Liver (tissue), 3 donors: ENCODE results near the gene SIM2.

Source experiments
- EGR1 ChIP-seq, 2 donors: IDR thresholded peaks; 2 replicates each; pipeline ENCODE4 v1.6.1; 2016 to 2018; ENCODE audit warnings: antibody characterized with exemption in 2 of 2, low read depth in 2 of 2
- FOXA1 ChIP-seq: IDR thresholded peaks from 2 replicates; pipeline ENCODE4 v1.6.1; 2016; ENCODE audit warnings: antibody characterized with exemption
- GABPA ChIP-seq, 2 donors: IDR thresholded peaks in 1 of 2; conservative IDR thresholded peaks in 1 of 2; 2 replicates each; pipeline ENCODE4 v1.6.1; 2016; ENCODE audit warnings: antibody characterized with exemption in 2 of 2, mild to moderate bottlenecking in 1 of 2, moderate library complexity in 1 of 2
- RAD21 ChIP-seq, 2 donors: IDR thresholded peaks; 2 replicates each; pipeline ENCODE4 v1.6.1; 2016; ENCODE audit warnings: antibody characterized with exemption in 2 of 2, mild to moderate bottlenecking in 2 of 2
- RXRA ChIP-seq, 2 donors: IDR thresholded peaks; 2 replicates each; pipeline ENCODE4 v1.6.1; 2017 to 2018; ENCODE audit warnings: antibody characterized with exemption in 2 of 2, mild to moderate bottlenecking in 1 of 2
- TAF1 ChIP-seq: conservative IDR thresholded peaks from 2 replicates; pipeline ENCODE4 v1.6.1; 2016; ENCODE audit warnings: antibody characterized with exemption, mild to moderate bottlenecking
- TF ChIP-seq, protein P1 (sequence below): IDR thresholded peaks from 2 replicates; pipeline ENCODE4 v1.6.1; 2016; ENCODE audit warnings: antibody characterized with exemption
- TF ChIP-seq, protein P2 (sequence below): fragments of 150-350 bp; IDR thresholded peaks from 2 replicates; pipeline ENCODE4 v1.5.1; 2017; ENCODE audit warnings: improper control_type of control experiment, low read depth, low read length; ENCODE audit not compliant: missing input control
- TF ChIP-seq, protein P3 (sequence below): IDR thresholded peaks from 2 replicates; pipeline ENCODE4 v1.6.1; 2016; ENCODE audit warnings: antibody characterized with exemption, mild to moderate bottlenecking
- TF ChIP-seq, protein P4 (sequence below): IDR thresholded peaks from 2 replicates; pipeline ENCODE4 v1.6.1; 2016; ENCODE audit warnings: antibody characterized with exemption
- donor health status: healthy.
- donor health status: healthy.

DNA sequence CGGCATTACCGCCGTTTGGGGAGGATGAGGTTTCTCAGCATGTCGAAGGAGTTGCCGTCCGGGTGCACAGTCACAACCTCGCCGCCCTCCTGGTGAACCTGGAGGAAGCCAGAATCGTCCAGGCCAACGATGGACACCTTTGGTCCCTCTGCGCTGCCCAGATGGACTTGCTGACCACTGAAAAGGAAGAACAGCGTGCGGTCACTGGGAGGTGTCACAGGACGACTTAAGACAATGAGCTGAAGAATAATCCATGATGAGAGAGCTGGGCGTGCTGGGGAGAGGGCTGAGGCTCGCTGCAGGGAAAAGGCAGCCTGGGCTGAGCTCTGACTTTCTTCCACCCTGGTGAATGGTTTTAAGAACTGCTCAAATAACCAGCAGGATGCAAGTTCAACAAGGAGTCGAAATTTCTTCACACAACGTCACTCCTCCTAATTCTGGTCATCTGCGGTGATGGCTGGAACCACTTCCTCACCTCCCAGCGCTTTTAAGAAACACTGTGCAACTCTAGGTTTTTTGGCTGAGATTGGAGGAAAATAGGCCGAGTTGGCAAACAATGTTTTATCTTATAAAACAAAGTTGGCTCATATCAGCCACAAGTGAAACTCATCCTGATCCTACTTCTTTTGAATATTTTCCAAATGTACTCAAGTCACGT is 55.5 kb downstream of the SIM2 start:
- TF ChIP-seq, protein P1, sequence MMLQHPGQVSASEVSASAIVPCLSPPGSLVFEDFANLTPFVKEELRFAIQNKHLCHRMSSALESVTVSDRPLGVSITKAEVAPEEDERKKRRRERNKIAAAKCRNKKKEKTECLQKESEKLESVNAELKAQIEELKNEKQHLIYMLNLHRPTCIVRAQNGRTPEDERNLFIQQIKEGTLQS, result no peak
- TF ChIP-seq, protein P2, sequence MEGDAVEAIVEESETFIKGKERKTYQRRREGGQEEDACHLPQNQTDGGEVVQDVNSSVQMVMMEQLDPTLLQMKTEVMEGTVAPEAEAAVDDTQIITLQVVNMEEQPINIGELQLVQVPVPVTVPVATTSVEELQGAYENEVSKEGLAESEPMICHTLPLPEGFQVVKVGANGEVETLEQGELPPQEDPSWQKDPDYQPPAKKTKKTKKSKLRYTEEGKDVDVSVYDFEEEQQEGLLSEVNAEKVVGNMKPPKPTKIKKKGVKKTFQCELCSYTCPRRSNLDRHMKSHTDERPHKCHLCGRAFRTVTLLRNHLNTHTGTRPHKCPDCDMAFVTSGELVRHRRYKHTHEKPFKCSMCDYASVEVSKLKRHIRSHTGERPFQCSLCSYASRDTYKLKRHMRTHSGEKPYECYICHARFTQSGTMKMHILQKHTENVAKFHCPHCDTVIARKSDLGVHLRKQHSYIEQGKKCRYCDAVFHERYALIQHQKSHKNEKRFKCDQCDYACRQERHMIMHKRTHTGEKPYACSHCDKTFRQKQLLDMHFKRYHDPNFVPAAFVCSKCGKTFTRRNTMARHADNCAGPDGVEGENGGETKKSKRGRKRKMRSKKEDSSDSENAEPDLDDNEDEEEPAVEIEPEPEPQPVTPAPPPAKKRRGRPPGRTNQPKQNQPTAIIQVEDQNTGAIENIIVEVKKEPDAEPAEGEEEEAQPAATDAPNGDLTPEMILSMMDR, result no peak
- TF ChIP-seq, protein P3, sequence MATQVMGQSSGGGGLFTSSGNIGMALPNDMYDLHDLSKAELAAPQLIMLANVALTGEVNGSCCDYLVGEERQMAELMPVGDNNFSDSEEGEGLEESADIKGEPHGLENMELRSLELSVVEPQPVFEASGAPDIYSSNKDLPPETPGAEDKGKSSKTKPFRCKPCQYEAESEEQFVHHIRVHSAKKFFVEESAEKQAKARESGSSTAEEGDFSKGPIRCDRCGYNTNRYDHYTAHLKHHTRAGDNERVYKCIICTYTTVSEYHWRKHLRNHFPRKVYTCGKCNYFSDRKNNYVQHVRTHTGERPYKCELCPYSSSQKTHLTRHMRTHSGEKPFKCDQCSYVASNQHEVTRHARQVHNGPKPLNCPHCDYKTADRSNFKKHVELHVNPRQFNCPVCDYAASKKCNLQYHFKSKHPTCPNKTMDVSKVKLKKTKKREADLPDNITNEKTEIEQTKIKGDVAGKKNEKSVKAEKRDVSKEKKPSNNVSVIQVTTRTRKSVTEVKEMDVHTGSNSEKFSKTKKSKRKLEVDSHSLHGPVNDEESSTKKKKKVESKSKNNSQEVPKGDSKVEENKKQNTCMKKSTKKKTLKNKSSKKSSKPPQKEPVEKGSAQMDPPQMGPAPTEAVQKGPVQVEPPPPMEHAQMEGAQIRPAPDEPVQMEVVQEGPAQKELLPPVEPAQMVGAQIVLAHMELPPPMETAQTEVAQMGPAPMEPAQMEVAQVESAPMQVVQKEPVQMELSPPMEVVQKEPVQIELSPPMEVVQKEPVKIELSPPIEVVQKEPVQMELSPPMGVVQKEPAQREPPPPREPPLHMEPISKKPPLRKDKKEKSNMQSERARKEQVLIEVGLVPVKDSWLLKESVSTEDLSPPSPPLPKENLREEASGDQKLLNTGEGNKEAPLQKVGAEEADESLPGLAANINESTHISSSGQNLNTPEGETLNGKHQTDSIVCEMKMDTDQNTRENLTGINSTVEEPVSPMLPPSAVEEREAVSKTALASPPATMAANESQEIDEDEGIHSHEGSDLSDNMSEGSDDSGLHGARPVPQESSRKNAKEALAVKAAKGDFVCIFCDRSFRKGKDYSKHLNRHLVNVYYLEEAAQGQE, result no peak
- TF ChIP-seq TAF1, result no peak
- TF ChIP-seq GABPA (IDR thresholded peaks at IDR 0.05 in 1 of 2, conservative IDR thresholded peaks at IDR 0.05 in 1 of 2), result no peak
- no peak for TF ChIP-seq FOXA1
- TF ChIP-seq RXRA (IDR thresholded peaks at IDR 0.05), result no peak
- no peak for TF ChIP-seq EGR1 (IDR thresholded peaks at IDR 0.05; ENCODE audit: low read depth in 2 of 2)
- no peak for TF ChIP-seq RAD21 (IDR thresholded peaks at IDR 0.05)
- TF ChIP-seq, protein P4, sequence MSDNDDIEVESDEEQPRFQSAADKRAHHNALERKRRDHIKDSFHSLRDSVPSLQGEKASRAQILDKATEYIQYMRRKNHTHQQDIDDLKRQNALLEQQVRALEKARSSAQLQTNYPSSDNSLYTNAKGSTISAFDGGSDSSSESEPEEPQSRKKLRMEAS, result no peak
